NT2/D1 (cell line): Measurements from ENCODE around the gene ZBTB16.

Experiments
- DNase-seq: peaks from one replicate; pipeline ENCODE4 v3.0.0-alpha.2; 2011; ENCODE audit warnings: low read depth, low spot score
- H3K27me3 ChIP-seq: 2 replicates; pipeline ENCODE4 v1.6.0; 2011; ENCODE audit warnings: mild to moderate bottlenecking; ENCODE audit not compliant: insufficient read length, insufficient read depth
- H3K36me3 ChIP-seq: 2 replicates; pipeline ENCODE4 v1.6.1; 2011; ENCODE audit warnings: mild to moderate bottlenecking, low read length, mixed read lengths; ENCODE audit not compliant: insufficient read depth, insufficient read length
- H3K4me1 ChIP-seq: 2 replicates; pipeline ENCODE4 v1.5.1; 2011; ENCODE audit not compliant: insufficient read depth, insufficient read length
- H3K4me3 ChIP-seq: 2 replicates; pipeline ENCODE4 v1.5.1; 2011; ENCODE audit warnings: low read depth; ENCODE audit not compliant: insufficient read length
- H3K9ac ChIP-seq: 2 replicates; pipeline ENCODE4 v1.6.0; 2011; ENCODE audit warnings: low read depth; ENCODE audit not compliant: insufficient read length
- H3K9me3 ChIP-seq: 2 replicates; pipeline ENCODE4 v1.5.1; 2011; ENCODE audit warnings: mild to moderate bottlenecking, low read length; ENCODE audit not compliant: insufficient read depth
- SUZ12 ChIP-seq: IDR thresholded peaks from 2 replicates; pipeline ENCODE4 v1.6.1; 2011; ENCODE audit not compliant: insufficient read length, insufficient read depth; ENCODE audit errors: extremely low read depth
- YY1 ChIP-seq: IDR thresholded peaks from 2 replicates; pipeline ENCODE4 v1.6.1; 2011; ENCODE audit not compliant: insufficient read length, insufficient read depth
- ZNF274 ChIP-seq: IDR thresholded peaks from 2 replicates; pipeline ENCODE4 v1.6.1; 2011; ENCODE audit warnings: mild to moderate bottlenecking, low read depth, low read length

Gene ZBTB16

DNA sequence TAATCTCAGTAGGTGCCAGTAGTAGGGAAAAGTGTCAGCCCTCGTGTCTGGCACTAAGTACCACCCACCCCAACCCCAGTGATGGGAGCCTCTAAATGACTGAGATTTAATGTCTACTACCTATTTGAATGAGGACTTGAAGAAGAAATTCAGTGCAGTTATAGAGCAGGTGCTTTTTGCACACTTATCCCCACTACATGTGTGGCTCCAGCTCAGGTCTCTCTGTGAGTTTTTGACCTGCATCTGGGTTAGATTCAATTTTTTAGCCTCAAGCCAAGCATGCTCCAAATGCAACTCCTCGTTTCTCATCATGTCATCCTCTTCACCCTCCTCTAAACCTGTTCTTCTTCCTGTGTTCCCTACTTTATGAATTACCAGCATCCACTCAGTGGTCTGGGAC lies 211.8 kb downstream of the ZBTB16 start:
- no peaks in the 10 kb centered on the region for H3K36me3 ChIP-seq
- H3K4me3 ChIP-seq, result no peak overlapping the region
- H3K9ac ChIP-seq, result no peak overlapping the region
- TF ChIP-seq YY1, result no peak
- TF ChIP-seq SUZ12, result no peak
- no peak for TF ChIP-seq ZNF274
- no peaks in the 10 kb centered on the region for H3K27me3 ChIP-seq
- no peaks in the 10 kb centered on the region for H3K4me1 ChIP-seq
- DNase-seq, result no peak
- no peaks in the 10 kb centered on the region for H3K9me3 ChIP-seq

DNA sequence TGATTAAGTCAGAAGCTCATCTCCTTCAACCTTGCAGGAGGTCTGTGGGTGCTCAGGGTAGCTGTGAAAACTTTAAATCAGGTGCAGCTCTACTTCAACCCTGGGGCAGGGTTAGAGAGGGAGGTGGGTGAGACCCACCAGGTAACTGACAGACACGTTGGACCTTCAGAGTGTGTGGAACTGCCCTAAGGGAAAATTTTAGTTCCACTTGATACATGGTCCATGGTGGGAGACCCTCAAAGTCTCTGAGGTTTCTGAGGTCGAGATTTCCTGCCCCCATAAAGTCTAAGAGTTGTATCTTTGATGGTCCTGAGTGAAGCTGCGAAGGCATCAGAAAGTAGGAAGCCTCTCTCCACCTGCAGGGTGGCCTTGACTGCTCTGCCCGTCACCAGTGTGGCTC lies 212.8 kb downstream of the ZBTB16 start:
- DNase-seq, result no peak
- Histone ChIP-seq H3K4me1 (no peaks in the 10 kb centered on the region), H3K27me3 (no peaks in the 10 kb centered on the region), H3K36me3 (no peaks in the 10 kb centered on the region), H3K9ac (no peak overlapping the region), H3K9me3 (no peaks in the 10 kb centered on the region), H3K4me3 (no peak overlapping the region)
- TF ChIP-seq YY1 (no peak), SUZ12 (no peak), ZNF274 (no peak)

DNA sequence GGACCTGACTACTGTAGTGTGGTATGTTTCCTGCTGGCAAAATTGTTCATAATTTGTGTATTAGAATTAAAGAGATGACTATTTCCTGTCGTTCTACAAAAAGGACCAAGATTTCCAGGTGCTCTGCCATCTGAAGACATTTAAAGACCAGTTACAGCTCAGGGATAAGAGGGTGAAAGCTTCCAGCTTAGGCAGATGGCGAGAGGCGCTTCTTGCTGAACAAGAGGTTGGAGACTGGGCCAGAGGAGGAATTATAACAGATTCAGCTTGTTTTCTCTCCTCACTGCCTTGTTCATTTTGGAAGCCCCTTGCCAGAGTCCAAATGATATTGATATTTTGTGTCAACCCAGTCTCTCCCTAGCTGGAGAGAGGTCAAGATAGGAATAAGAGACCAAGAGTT lies 213.6 kb downstream of the ZBTB16 start:
- no peaks in the 10 kb centered on the region for H3K9me3 ChIP-seq
- H3K9ac ChIP-seq, result no peak overlapping the region
- DNase-seq, result no peak
- H3K27me3 ChIP-seq, result no peaks in the 10 kb centered on the region
- no peaks in the 10 kb centered on the region for H3K36me3 ChIP-seq
- H3K4me1 ChIP-seq, result no peaks in the 10 kb centered on the region
- no peak for TF ChIP-seq YY1
- no peak for TF ChIP-seq SUZ12
- no peak for TF ChIP-seq ZNF274
- H3K4me3 ChIP-seq, result no peak overlapping the region

DNA sequence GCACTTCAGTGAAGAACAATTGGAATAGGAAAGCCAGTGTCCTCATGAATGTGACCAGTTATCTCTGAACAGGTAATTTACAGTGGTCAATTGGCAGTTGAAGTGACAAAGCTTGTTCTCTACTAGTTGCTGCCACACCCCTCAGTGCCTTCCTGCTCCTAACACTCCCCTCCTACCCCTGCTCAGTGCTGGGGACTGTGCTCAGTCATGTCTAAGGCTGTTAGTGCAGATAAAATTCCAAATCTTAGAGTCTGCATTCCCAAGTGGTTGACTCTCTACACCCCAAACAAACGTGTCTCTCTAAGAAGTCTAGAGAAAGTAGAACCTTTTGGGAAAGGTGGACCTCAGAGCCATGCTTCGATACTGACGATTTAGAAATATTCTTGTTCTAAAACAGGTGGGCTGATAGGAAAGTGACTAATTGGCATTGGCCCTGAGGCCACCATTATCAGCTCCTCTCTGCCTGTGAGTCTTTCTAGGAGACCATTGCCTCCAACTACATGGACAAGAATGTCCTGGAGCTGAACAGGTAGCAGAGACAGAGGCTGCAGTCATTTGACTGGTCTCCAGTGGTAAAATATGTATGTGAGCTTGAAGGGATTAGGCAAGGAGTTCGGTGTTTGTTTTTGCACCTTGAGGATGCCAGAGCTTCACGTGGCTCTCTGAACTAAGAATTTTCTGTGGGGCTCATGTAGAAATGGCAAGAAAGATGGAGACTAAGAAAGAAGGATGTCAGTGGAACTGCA lies 214.6 kb downstream of the ZBTB16 start:
- TF ChIP-seq SUZ12 (no peak), ZNF274 (no peak), YY1 (no peak)
- H3K4me3 ChIP-seq, result no peak overlapping the region
- DNase-seq, result no peak
- no peaks in the 10 kb centered on the region for H3K36me3 ChIP-seq
- no peaks in the 10 kb centered on the region for H3K9me3 ChIP-seq
- no peaks in the 10 kb centered on the region for H3K27me3 ChIP-seq
- H3K4me1 ChIP-seq, result no peaks in the 10 kb centered on the region
- H3K9ac ChIP-seq, result no peak overlapping the region

DNA sequence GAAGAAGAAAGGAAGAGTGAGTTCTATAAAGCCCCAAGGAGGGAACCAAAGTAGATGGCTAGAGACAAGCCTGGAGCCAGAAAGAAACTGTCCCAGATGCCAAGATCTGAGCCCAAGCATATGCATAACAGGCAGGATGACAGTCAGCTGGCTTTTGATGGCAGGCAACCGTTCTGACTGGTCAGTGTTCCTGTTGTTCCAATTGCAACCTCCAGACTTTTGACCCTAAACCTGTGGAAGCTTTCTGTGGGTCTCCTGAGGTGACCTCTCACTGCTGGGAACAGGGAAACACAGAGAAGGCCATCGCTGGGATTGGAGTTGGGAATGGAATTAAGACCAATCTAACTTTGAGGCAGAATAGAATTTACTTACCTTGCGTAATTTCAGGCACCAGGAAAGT lies 215.1 kb downstream of the ZBTB16 start:
- H3K9ac ChIP-seq, result no peak overlapping the region
- no peak for DNase-seq
- H3K4me3 ChIP-seq, result no peak overlapping the region
- H3K4me1 ChIP-seq, result no peaks in the 10 kb centered on the region
- H3K36me3 ChIP-seq, result no peaks in the 10 kb centered on the region
- H3K27me3 ChIP-seq, result no peaks in the 10 kb centered on the region
- TF ChIP-seq ZNF274 (no peak), SUZ12 (no peak), YY1 (no peak)
- no peaks in the 10 kb centered on the region for H3K9me3 ChIP-seq

DNA sequence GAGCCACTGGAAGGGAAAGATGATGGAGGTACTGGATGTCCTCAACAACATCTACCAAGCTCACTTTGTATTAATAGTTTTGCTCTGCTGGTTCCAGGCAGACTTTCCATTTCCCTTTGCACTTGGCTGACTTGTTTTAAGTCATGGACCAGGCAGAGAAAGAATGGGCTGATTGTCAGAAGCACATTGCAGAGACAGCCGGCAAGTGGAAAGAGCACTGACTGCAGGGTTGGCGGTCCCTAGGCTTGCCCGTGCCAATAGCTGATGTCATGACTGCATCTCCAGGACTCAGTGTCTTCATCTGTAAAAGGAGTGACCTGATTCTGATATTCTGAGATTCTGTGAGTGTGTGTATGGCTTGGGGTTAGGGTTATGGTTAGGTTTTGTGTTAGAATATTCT lies 215.8 kb downstream of the ZBTB16 start:
- Histone ChIP-seq H3K9me3 (no peaks in the 10 kb centered on the region), H3K4me1 (no peaks in the 10 kb centered on the region), H3K9ac (no peak overlapping the region), H3K36me3 (no peaks in the 10 kb centered on the region), H3K27me3 (no peaks in the 10 kb centered on the region), H3K4me3 (no peak overlapping the region)
- DNase-seq, result no peak
- TF ChIP-seq SUZ12, result no peak
- no peak for TF ChIP-seq ZNF274
- no peak for TF ChIP-seq YY1

- no peaks in the 10 kb centered on the region for H3K36me3 ChIP-seq
- no peaks in the 10 kb centered on the region for H3K9me3 ChIP-seq
- no peak overlapping the region for H3K9ac ChIP-seq
- H3K4me3 ChIP-seq, result no peak overlapping the region
- no peaks in the 10 kb centered on the region for H3K27me3 ChIP-seq
- H3K4me1 ChIP-seq, result no peaks in the 10 kb centered on the region
- TF ChIP-seq SUZ12, result no peak
- TF ChIP-seq ZNF274, result no peak
- TF ChIP-seq YY1, result no peak
- DNase-seq, result no peak
Observed at GRCh38 chr11:114276077-114276476, 216.6 kb downstream of the ZBTB16 start.
